Measurements from ENCODE around the gene SGSM2. TPM values are rescaled to one million over a fixed set of nuclear protein-coding genes. Genes with fewer than 3 reads are reported as not detected.

Gene SGSM2
- total RNA-seq, 2 experiments from 2014 or later: 58.3 to 61.6 TPM

- H3K9me3 Mint-ChIP-seq: no peaks in the 10 kb centered on the region
- no peaks in the 10 kb centered on the region for H3K27me3 Mint-ChIP-seq
- POLR2A ChIA-PET: interaction anchor here (0.5 kb wide), 1 partner anchor 344 kb away, joined by 3 read pairs; no protein-coding TSS in a partner anchor
- peak overlapping the region; percentile 88 for H3K4me3 Mint-ChIP-seq
- H3K4me1 Mint-ChIP-seq: peaks cover 49% of the 10 kb centered on the region
- CTCF ChIA-PET: interaction anchor here (1.0 to 1.6 kb wide), 4 partner anchors 14 to 345 kb away, joined by 3 to 8 read pairs (median 5); partner anchors contain the start of gene HIC1
- H3K36me3 Mint-ChIP-seq (ENCODE audit: low read depth): no peaks in the 10 kb centered on the region
- DNase-seq: peak; percentile 91
- peak overlapping the region; percentile 100 for H3K27ac Mint-ChIP-seq
Measured at GRCh38 chr17:2399572-2400473, 62.5 kb downstream of the SGSM2 start.

GRCh38 chr17:2400474-2400866 lies 63.2 kb downstream of the SGSM2 start:
- peak overlapping the region; percentile 100 for H3K27ac Mint-ChIP-seq
- peak; percentile 68 for DNase-seq
- H3K4me3 Mint-ChIP-seq: peak overlapping the region; percentile 88
- H3K4me1 Mint-ChIP-seq: peaks cover 53% of the 10 kb centered on the region
- H3K9me3 Mint-ChIP-seq: no peaks in the 10 kb centered on the region
- POLR2A ChIA-PET: no interaction called here
- H3K36me3 Mint-ChIP-seq (ENCODE audit: low read depth): no peaks in the 10 kb centered on the region
- no peaks in the 10 kb centered on the region for H3K27me3 Mint-ChIP-seq
- CTCF ChIA-PET: interaction anchor here (1.4 to 1.9 kb wide), 3 partner anchors 9 to 17 kb away, joined by 6 to 8 read pairs (median 7); no protein-coding TSS in a partner anchor

- ChIA-PET POLR2A (interaction anchor here (1.0 to 1.3 kb wide), 2 partner anchors 8 to 18 kb away, joined by 6 to 7 read pairs; no protein-coding TSS in a partner anchor), CTCF (interaction anchor here (0.9 to 4.7 kb wide), 5 partner anchors 8 to 18 kb away, joined by 4 to 28 read pairs (median 6); no protein-coding TSS in a partner anchor)
- peak within 1 kb of the TSS; percentile 100 for H3K27ac Mint-ChIP-seq
- DNase-seq: peak; percentile 94
- no peaks in the 10 kb centered on the region for H3K27me3 Mint-ChIP-seq
- no peaks in the 10 kb centered on the region for H3K9me3 Mint-ChIP-seq
- no peaks in the 10 kb centered on the region for H3K36me3 Mint-ChIP-seq (ENCODE audit: low read depth)
- H3K4me1 Mint-ChIP-seq: peaks cover 52% of the 10 kb centered on the region
- H3K4me3 Mint-ChIP-seq: peak within 1 kb of the TSS; percentile 88
Measured at GRCh38 chr17:2400877-2401425, 63.6 kb downstream of the SGSM2 start, which contains the start of gene MNT. TSS of gene MNT (minus strand) at chr17:2401060. CDS start at chr17:2400712, 348 bp downstream.

- H3K4me1 Mint-ChIP-seq: peaks cover 51% of the 10 kb centered on the region
- ChIA-PET POLR2A (interaction anchor here (1.0 to 1.3 kb wide), 2 partner anchors 9 to 18 kb away, joined by 6 to 7 read pairs; no protein-coding TSS in a partner anchor), CTCF (interaction anchor here (0.6 to 4.7 kb wide), 6 partner anchors 8 to 99 kb away, joined by 3 to 28 read pairs (median 5); no protein-coding TSS in a partner anchor)
- peak; percentile 99 for DNase-seq
- peak overlapping the region; percentile 100 for H3K27ac Mint-ChIP-seq
- no peaks in the 10 kb centered on the region for H3K36me3 Mint-ChIP-seq (ENCODE audit: low read depth)
- H3K4me3 Mint-ChIP-seq: peak overlapping the region; percentile 88
- no peaks in the 10 kb centered on the region for H3K9me3 Mint-ChIP-seq
- H3K27me3 Mint-ChIP-seq: no peaks in the 10 kb centered on the region
Measured at GRCh38 chr17:2401426-2402221, 64.3 kb downstream of the SGSM2 start.

- Mint-ChIP-seq H3K27ac (peak overlapping the region; percentile 91), H3K4me3 (peak overlapping the region; percentile 77), H3K9me3 (no peaks in the 10 kb centered on the region), H3K27me3 (no peaks in the 10 kb centered on the region), H3K4me1 (peaks cover 49% of the 10 kb centered on the region), H3K36me3 (ENCODE audit: low read depth) (no peaks in the 10 kb centered on the region)
- no peak for DNase-seq
- ChIA-PET CTCF (interaction anchor here (0.5 to 4.7 kb wide), 5 partner anchors 9 to 385 kb away, joined by 3 to 28 read pairs (median 4); no protein-coding TSS in a partner anchor), POLR2A (interaction anchor here (0.7 kb wide), 1 partner anchor 8 kb away, joined by 4 read pairs; no protein-coding TSS in a partner anchor)
Measured at GRCh38 chr17:2402544-2402943, 65.2 kb downstream of the SGSM2 start.

- no peaks in the 10 kb centered on the region for H3K36me3 Mint-ChIP-seq (ENCODE audit: low read depth)
- DNase-seq: no peak
- H3K4me1 Mint-ChIP-seq: peaks cover 44% of the 10 kb centered on the region
- H3K4me3 Mint-ChIP-seq: peak overlapping the region; percentile 77
- ChIA-PET CTCF (interaction anchor here (0.6 to 4.7 kb wide), 5 partner anchors 8 to 384 kb away, joined by 3 to 28 read pairs (median 4); no protein-coding TSS in a partner anchor), POLR2A (interaction anchor here (0.7 kb wide), 1 partner anchor 9 kb away, joined by 4 read pairs; no protein-coding TSS in a partner anchor)
- H3K27ac Mint-ChIP-seq: peak overlapping the region; percentile 91
- no peaks in the 10 kb centered on the region for H3K9me3 Mint-ChIP-seq
- H3K27me3 Mint-ChIP-seq: no peaks in the 10 kb centered on the region
Measured at GRCh38 chr17:2403044-2403443, 65.7 kb downstream of the SGSM2 start.

- H3K27me3 Mint-ChIP-seq: no peaks in the 10 kb centered on the region
- H3K36me3 Mint-ChIP-seq (ENCODE audit: low read depth): no peaks in the 10 kb centered on the region
- DNase-seq: no peak
- ChIA-PET POLR2A (no interaction called here), CTCF (interaction anchor here (4.7 to 4.8 kb wide), 2 partner anchors 11 to 23 kb away, joined by 24 to 28 read pairs; no protein-coding TSS in a partner anchor)
- no peak overlapping the region for H3K27ac Mint-ChIP-seq
- no peak overlapping the region for H3K4me3 Mint-ChIP-seq
- H3K9me3 Mint-ChIP-seq: no peaks in the 10 kb centered on the region
- H3K4me1 Mint-ChIP-seq: peaks cover 31% of the 10 kb centered on the region
Measured at GRCh38 chr17:2405247-2405926, 68.1 kb downstream of the SGSM2 start.

- Mint-ChIP-seq H3K36me3 (ENCODE audit: low read depth) (peaks cover 3% of the 10 kb centered on the region), H3K4me3 (no peak overlapping the region), H3K27me3 (no peaks in the 10 kb centered on the region), H3K27ac (no peak overlapping the region), H3K9me3 (no peaks in the 10 kb centered on the region), H3K4me1 (peaks cover 31% of the 10 kb centered on the region)
- no peak for DNase-seq
- POLR2A ChIA-PET: no interaction called here
- CTCF ChIA-PET: interaction anchor here (0.6 to 4.8 kb wide), 10 partner anchors 10 to 539 kb away, joined by 3 to 24 read pairs (median 3); partner anchors contain the start of gene HIC1
Measured at GRCh38 chr17:2406271-2406902, 69.1 kb downstream of the SGSM2 start.

- CTCF ChIA-PET: interaction anchor here (0.6 to 4.8 kb wide), 11 partner anchors 9 to 538 kb away, joined by 3 to 24 read pairs (median 3); partner anchors contain the start of gene HIC1
- DNase-seq: no peak
- POLR2A ChIA-PET: no interaction called here
- peaks cover 31% of the 10 kb centered on the region for H3K4me1 Mint-ChIP-seq
- no peaks in the 10 kb centered on the region for H3K27me3 Mint-ChIP-seq
- no peak overlapping the region for H3K27ac Mint-ChIP-seq
- no peak overlapping the region for H3K4me3 Mint-ChIP-seq
- H3K9me3 Mint-ChIP-seq: no peaks in the 10 kb centered on the region
- peaks cover 3% of the 10 kb centered on the region for H3K36me3 Mint-ChIP-seq (ENCODE audit: low read depth)
Measured at GRCh38 chr17:2406903-2407790, 69.8 kb downstream of the SGSM2 start.

GRCh38 chr17:2410951-2411350 lies 73.7 kb downstream of the SGSM2 start:
- H3K4me3 Mint-ChIP-seq: no peak overlapping the region
- H3K27me3 Mint-ChIP-seq: no peaks in the 10 kb centered on the region
- no peaks in the 10 kb centered on the region for H3K9me3 Mint-ChIP-seq
- CTCF ChIA-PET: interaction anchor here (1.1 to 3.9 kb wide), 3 partner anchors 9 to 28 kb away, joined by 3 to 24 read pairs (median 4); no protein-coding TSS in a partner anchor
- peaks cover 3% of the 10 kb centered on the region for H3K36me3 Mint-ChIP-seq (ENCODE audit: low read depth)
- H3K4me1 Mint-ChIP-seq: peaks cover 9% of the 10 kb centered on the region
- POLR2A ChIA-PET: no interaction called here
- no peak overlapping the region for H3K27ac Mint-ChIP-seq
- DNase-seq: no peak
